GM23338 (cell line): ENCODE data around the gene BCR. TPM values are rescaled to one million over a fixed set of nuclear protein-coding genes. Genes with fewer than 3 reads are reported as not detected.

Experiments used
- ATAC-seq: fragments of 200-7000 bp; cut with Tn5 transposase; 3 replicates; pipeline ENCODE4 v1.9.1; 2020
- DNase-seq: peaks from one replicate; pipeline ENCODE4 v3.0.0-alpha.2; 2015; ENCODE audit warnings: low spot score
- H2AFZ ChIP-seq: fragments of 200-600 bp; sonication (generic); 2 replicates; pipeline ENCODE4 v1.8.0; 2016; ENCODE audit warnings: antibody characterized with exemption, mild to moderate bottlenecking, moderate library complexity
- H3F3A ChIP-seq: fragments of 200-600 bp; sonication (generic); replicated peaks from 2 replicates; pipeline ENCODE4 v1.8.0; 2017; ENCODE audit warnings: antibody characterized with exemption, mixed run types, low read depth
- H3K27ac ChIP-seq: fragments of 200-600 bp; sonication (generic); 2 replicates; pipeline ENCODE4 v1.6.1; 2016; ENCODE audit warnings: low read depth
- H3K27me3 ChIP-seq: fragments of 200-600 bp; sonication (generic); 2 replicates; pipeline ENCODE4 v1.8.0; 2016; ENCODE audit warnings: mild to moderate bottlenecking, mixed run types, moderate library complexity; ENCODE audit not compliant: insufficient read depth
- H3K36me3 ChIP-seq: fragments of 200-600 bp; sonication (generic); 2 replicates; pipeline ENCODE4 v1.8.0; 2016; ENCODE audit warnings: mild to moderate bottlenecking; ENCODE audit not compliant: insufficient read depth
- H3K4me1 ChIP-seq: fragments of 200-600 bp; sonication (generic); 2 replicates; pipeline ENCODE4 v1.8.0; 2016; ENCODE audit warnings: mild to moderate bottlenecking, moderate library complexity; ENCODE audit not compliant: insufficient read depth
- H3K4me2 ChIP-seq: fragments of 200-600 bp; sonication (generic); 2 replicates; pipeline ENCODE4 v1.7.1; 2017; ENCODE audit warnings: mixed run types
- H3K4me3 ChIP-seq: fragments of 200-600 bp; sonication (generic); 2 replicates; pipeline ENCODE4 v1.6.1; 2016; ENCODE audit warnings: mixed run types
- H3K79me2 ChIP-seq: fragments of 200-600 bp; sonication (generic); replicated peaks from 2 replicates; pipeline ENCODE4 v1.8.0; 2017; ENCODE audit warnings: mild to moderate bottlenecking; ENCODE audit not compliant: insufficient read depth
- H3K9me2 ChIP-seq: fragments of 200-600 bp; sonication (generic); 2 replicates; pipeline ENCODE4 v1.8.0; 2017; ENCODE audit not compliant: insufficient read depth
- H4K20me1 ChIP-seq: fragments of 200-600 bp; sonication (generic); replicated peaks from 2 replicates; pipeline ENCODE4 v1.8.0; 2017; ENCODE audit warnings: mild to moderate bottlenecking; ENCODE audit not compliant: insufficient read depth
- H3K27ac Mint-ChIP-seq: 2 replicates; pipeline ENCODE4 v1.8.0; 2020; ENCODE audit warnings: inconsistent platforms, mild to moderate bottlenecking, moderate library complexity, mixed read lengths
- H3K27me3 Mint-ChIP-seq: 3 replicates; pipeline ENCODE4 v1.8.0; 2022; ENCODE audit warnings: low read depth, mild to moderate bottlenecking, moderate library complexity, mixed read lengths, inconsistent platforms; ENCODE audit not compliant: insufficient read depth, poor library complexity
- H3K36me3 Mint-ChIP-seq: 3 replicates; pipeline ENCODE4 v1.8.0; 2021; ENCODE audit warnings: low read depth, mild to moderate bottlenecking, inconsistent platforms, moderate library complexity, mixed read lengths
- H3K4me1 Mint-ChIP-seq: 3 replicates; pipeline ENCODE4 v1.8.0; 2020; ENCODE audit warnings: mild to moderate bottlenecking, inconsistent platforms, mixed read lengths
- H3K4me3 Mint-ChIP-seq: 3 replicates; pipeline ENCODE4 v1.8.0; 2021; ENCODE audit warnings: moderate library complexity, mild to moderate bottlenecking, inconsistent platforms, mixed read lengths
- H3K9me3 Mint-ChIP-seq: 3 replicates; pipeline ENCODE4 v1.8.0; 2020; ENCODE audit warnings: moderate library complexity, mild to moderate bottlenecking, inconsistent platforms, mixed read lengths
- CREB1 ChIP-seq: fragments of 250-450 bp; sonication (Bioruptor Pico); IDR thresholded peaks from 2 replicates; pipeline ENCODE4 v1.5.0; 2020; ENCODE audit warnings: low read depth, mild to moderate bottlenecking, moderate library complexity
- ETS1 ChIP-seq: IDR thresholded peaks from 2 replicates; pipeline ENCODE4 v1.6.1; 2016; ENCODE audit warnings: antibody characterized with exemption
- EZH2 ChIP-seq: fragments of 200-600 bp; sonication (generic); IDR thresholded peaks from one replicate; pipeline ENCODE4 v1.8.0; 2017; ENCODE audit warnings: antibody characterized with exemption, mild to moderate bottlenecking, low read depth; ENCODE audit not compliant: unreplicated experiment
- EZH2phosphoT487 ChIP-seq: fragments of 200-600 bp; sonication (generic); IDR thresholded peaks from one replicate; pipeline ENCODE4 v1.8.1; 2018; ENCODE audit warnings: antibody characterized with exemption; ENCODE audit not compliant: unreplicated experiment
- JUNB ChIP-seq: IDR thresholded peaks from one replicate; pipeline ENCODE4 v1.6.1; 2016; ENCODE audit warnings: antibody characterized with exemption; ENCODE audit not compliant: unreplicated experiment
- NANOG ChIP-seq: IDR thresholded peaks from 2 replicates; pipeline ENCODE4 v1.6.1; 2016; ENCODE audit warnings: antibody characterized with exemption, borderline replicate concordance
- POLR2AphosphoS5 ChIP-seq: IDR thresholded peaks from 2 replicates; pipeline ENCODE4 v1.6.1; 2016; ENCODE audit warnings: antibody characterized with exemption, low read depth
- STAT1 ChIP-seq: IDR thresholded peaks from one replicate; pipeline ENCODE4 v1.6.1; 2016; ENCODE audit warnings: antibody characterized with exemption; ENCODE audit not compliant: unreplicated experiment
- ZNF114 ChIP-seq: fragments of 250-450 bp; sonication (Bioruptor Pico); IDR thresholded peaks from 2 replicates; pipeline ENCODE4 v1.5.0; 2020; ENCODE audit warnings: mild to moderate bottlenecking, moderate library complexity
- ZNF331 ChIP-seq: fragments of 250-450 bp; sonication (Bioruptor Pico); IDR thresholded peaks from 2 replicates; pipeline ENCODE4 v1.5.0; 2020; ENCODE audit warnings: low read depth, mild to moderate bottlenecking, moderate library complexity
- ZNF462 ChIP-seq: fragments of 250-450 bp; sonication (Bioruptor Pico); IDR thresholded peaks from 2 replicates; pipeline ENCODE4 v1.5.0; 2020; ENCODE audit warnings: mild to moderate bottlenecking, moderate library complexity
- polyA plus RNA-seq: library from polyadenylated mRNA; unstranded; fragments of >200 nt; fragmentation: Nextera tagmentation; extraction: Ambion mirVana; gene quantifications from 2 replicates; pipeline ENCODE4 v1.2.1, GENCODE V29; 2016
- total RNA-seq: library from RNA; depleted of rRNA; stranded (reverse); fragments of >200 nt; shearing (Covaris generic); gene quantifications from 2 replicates; pipeline ENCODE4 v1.2.3, GENCODE V29; 2014
- TF ChIP-seq, protein P1 (sequence below), 2 experiments: fragments of 200-600 bp in 1 of 2; sonication (generic) in 1 of 2; conservative IDR thresholded peaks; 2 replicates each; pipeline versions ENCODE4 v1.5.1 to v1.6.1; 2016 to 2017; ENCODE audit warnings: antibody characterized with exemption in 2 of 2, low read depth in 2 of 2, mild to moderate bottlenecking in 2 of 2, moderate library complexity in 1 of 2
- TF ChIP-seq, protein P2 (sequence below): IDR thresholded peaks from one replicate; pipeline ENCODE4 v1.6.1; 2018; ENCODE audit warnings: antibody characterized with exemption; ENCODE audit not compliant: unreplicated experiment

The BCR gene
- total and polyA plus RNA-seq, 2 experiments from 2014 or later, result 17.7 to 121 TPM

DNA sequence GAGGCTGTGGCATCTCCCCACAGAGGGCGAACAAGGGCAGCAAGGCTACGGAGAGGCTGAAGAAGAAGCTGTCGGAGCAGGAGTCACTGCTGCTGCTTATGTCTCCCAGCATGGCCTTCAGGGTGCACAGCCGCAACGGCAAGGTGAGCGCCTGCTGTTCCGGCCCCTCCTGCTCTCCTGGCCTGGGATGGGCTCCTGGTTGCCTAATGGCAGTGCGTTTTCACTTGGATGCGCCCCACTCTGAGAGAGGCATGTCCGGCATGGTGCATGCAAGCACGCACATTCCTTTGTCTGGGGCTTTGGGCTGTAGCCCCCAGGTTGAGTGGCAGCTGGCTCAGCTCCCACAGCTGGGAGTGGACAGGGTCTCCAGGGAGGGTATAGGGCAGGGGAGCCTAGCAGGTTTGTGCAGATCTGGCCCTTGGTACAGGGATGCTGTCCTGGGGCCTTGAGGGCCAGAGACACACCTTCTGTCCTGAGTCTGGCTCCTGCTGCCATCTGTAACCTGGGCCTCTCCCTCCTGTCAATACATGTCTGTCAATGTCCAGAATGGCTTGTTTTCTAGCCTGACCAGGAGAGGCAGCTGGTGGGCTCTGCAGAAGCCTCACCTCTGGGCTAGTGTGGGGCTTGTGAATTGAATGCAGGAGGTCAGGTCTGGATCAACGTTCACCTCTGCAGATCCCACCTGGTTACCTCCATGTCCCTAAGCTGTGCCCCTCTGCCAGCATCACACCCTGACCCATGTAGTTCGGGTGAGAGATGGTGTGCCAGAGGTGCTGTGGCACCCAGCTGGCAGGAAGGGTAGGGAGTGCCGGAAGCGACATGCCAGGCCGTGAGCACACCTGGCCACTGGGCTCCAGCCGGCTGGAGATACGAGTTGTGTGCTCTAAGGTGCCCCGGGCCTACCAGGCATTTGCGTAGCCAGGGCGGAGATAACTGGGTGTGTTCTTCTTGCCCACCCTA lies 107.1 kb downstream of the BCR start:
- Histone ChIP-seq H3K4me3 (no peak overlapping the region), H3F3A (0 out of 2 replicates have a peak, but pooled peaks cover 3% of the 10 kb centered on the region), H3K4me2 (no peak overlapping the region), H3K36me3 (peaks cover 20% of the 10 kb centered on the region), H3K27ac (no peak overlapping the region), H2AFZ (no peak overlapping the region), H3K79me2 (no peaks in the 10 kb centered on the region), H3K4me1 (no peaks in the 10 kb centered on the region), H3K9me2 (no peaks in the 10 kb centered on the region), H3K27me3 (no peaks in the 10 kb centered on the region), H4K20me1 (peaks cover 6% of the 10 kb centered on the region; the same call in 1 of the 2 replicates)
- Mint-ChIP-seq H3K27me3 (peaks cover 26% of the 10 kb centered on the region), H3K4me1 (no peaks in the 10 kb centered on the region; the same call in 2 of the 3 replicates), H3K36me3 (peaks cover 63% of the 10 kb centered on the region), H3K4me3 (no peak overlapping the region), H3K27ac (no peak overlapping the region), H3K9me3 (no peaks in the 10 kb centered on the region; the same call in 2 of the 3 replicates)
- TF ChIP-seq, protein P1, sequence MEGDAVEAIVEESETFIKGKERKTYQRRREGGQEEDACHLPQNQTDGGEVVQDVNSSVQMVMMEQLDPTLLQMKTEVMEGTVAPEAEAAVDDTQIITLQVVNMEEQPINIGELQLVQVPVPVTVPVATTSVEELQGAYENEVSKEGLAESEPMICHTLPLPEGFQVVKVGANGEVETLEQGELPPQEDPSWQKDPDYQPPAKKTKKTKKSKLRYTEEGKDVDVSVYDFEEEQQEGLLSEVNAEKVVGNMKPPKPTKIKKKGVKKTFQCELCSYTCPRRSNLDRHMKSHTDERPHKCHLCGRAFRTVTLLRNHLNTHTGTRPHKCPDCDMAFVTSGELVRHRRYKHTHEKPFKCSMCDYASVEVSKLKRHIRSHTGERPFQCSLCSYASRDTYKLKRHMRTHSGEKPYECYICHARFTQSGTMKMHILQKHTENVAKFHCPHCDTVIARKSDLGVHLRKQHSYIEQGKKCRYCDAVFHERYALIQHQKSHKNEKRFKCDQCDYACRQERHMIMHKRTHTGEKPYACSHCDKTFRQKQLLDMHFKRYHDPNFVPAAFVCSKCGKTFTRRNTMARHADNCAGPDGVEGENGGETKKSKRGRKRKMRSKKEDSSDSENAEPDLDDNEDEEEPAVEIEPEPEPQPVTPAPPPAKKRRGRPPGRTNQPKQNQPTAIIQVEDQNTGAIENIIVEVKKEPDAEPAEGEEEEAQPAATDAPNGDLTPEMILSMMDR (conservative IDR thresholded peaks at IDR 0.05; ENCODE audit: low read depth in 2 of 2), result no peak
- TF ChIP-seq NANOG (no peak), POLR2AphosphoS5 (no peak), ETS1 (no peak), EZH2phosphoT487 (no peak), JUNB (no peak), EZH2 (no peak), STAT1 (no peak), ZNF331 (CRISPR knock-in tag) (no peak), CREB1 (no peak), ZNF462 (no peak), ZNF114 (no peak)
- TF ChIP-seq, protein P2, sequence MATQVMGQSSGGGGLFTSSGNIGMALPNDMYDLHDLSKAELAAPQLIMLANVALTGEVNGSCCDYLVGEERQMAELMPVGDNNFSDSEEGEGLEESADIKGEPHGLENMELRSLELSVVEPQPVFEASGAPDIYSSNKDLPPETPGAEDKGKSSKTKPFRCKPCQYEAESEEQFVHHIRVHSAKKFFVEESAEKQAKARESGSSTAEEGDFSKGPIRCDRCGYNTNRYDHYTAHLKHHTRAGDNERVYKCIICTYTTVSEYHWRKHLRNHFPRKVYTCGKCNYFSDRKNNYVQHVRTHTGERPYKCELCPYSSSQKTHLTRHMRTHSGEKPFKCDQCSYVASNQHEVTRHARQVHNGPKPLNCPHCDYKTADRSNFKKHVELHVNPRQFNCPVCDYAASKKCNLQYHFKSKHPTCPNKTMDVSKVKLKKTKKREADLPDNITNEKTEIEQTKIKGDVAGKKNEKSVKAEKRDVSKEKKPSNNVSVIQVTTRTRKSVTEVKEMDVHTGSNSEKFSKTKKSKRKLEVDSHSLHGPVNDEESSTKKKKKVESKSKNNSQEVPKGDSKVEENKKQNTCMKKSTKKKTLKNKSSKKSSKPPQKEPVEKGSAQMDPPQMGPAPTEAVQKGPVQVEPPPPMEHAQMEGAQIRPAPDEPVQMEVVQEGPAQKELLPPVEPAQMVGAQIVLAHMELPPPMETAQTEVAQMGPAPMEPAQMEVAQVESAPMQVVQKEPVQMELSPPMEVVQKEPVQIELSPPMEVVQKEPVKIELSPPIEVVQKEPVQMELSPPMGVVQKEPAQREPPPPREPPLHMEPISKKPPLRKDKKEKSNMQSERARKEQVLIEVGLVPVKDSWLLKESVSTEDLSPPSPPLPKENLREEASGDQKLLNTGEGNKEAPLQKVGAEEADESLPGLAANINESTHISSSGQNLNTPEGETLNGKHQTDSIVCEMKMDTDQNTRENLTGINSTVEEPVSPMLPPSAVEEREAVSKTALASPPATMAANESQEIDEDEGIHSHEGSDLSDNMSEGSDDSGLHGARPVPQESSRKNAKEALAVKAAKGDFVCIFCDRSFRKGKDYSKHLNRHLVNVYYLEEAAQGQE, result no peak
- DNase-seq (no peak), ATAC-seq (no peak)
